Activated naive CD4-positive, alpha-beta T cell treated with anti-CD3 and anti-CD28 coated beads for 36 hours (primary cell): Measurements from ENCODE around the gene ZNF791. TPM values are rescaled to one million over a fixed set of nuclear protein-coding genes. Genes with fewer than 3 reads are reported as not detected.

Experiments
- CTCF ChIA-PET: fragments of 350-600 bp; sonication (Branson Sonifier 250); formaldehyde crosslinking; loops from one replicate; lab custom pipeline; 2021; ENCODE audit warnings: antibody characterized with exemption; lab: Charles Lee
- DNase-seq: peaks from one replicate; pipeline ENCODE4 v3.0.0-alpha.2; 2020
- H3K27ac Mint-ChIP-seq: one replicate; pipeline ENCODE4 v1.8.0; 2021; ENCODE audit warnings: mild to moderate bottlenecking, mixed read lengths
- H3K27me3 Mint-ChIP-seq: one replicate; pipeline ENCODE4 v1.8.0; 2021; ENCODE audit warnings: low read depth, mixed read lengths
- H3K36me3 Mint-ChIP-seq: one replicate; pipeline ENCODE4 v1.8.0; 2021; ENCODE audit warnings: low read depth, mixed read lengths
- H3K4me1 Mint-ChIP-seq: one replicate; pipeline ENCODE4 v1.8.0; 2021; ENCODE audit warnings: low read depth, mixed read lengths
- H3K4me3 Mint-ChIP-seq: one replicate; pipeline ENCODE4 v1.8.0; 2021; ENCODE audit warnings: mild to moderate bottlenecking, moderate library complexity, mixed read lengths
- H3K9me3 Mint-ChIP-seq: one replicate; pipeline ENCODE4 v1.8.0; 2021; ENCODE audit warnings: mixed read lengths
- intact Hi-C: fragments of 100-400 bp; cut with micrococcal nuclease; formaldehyde crosslinking; loops from one replicate; pipeline ENCODE4 v1.15.1; 2023
- total RNA-seq, 2 experiments: library from RNA; stranded (reverse); gene quantifications; one replicate each; pipeline ENCODE4 v1.2.3, GENCODE V29; 2021

Gene ZNF791
- total RNA-seq, 2 experiments from 2014 or later, result 11.2 to 11.9 TPM

- H3K36me3 Mint-ChIP-seq, result peaks cover 50% of the 10 kb centered on the region
- no peak overlapping the region for H3K4me3 Mint-ChIP-seq
- CTCF ChIA-PET, result no interaction called here
- H3K9me3 Mint-ChIP-seq, result no peaks in the 10 kb centered on the region
- no peak for DNase-seq
- H3K27ac Mint-ChIP-seq, result no peak overlapping the region
- no peaks in the 10 kb centered on the region for H3K4me1 Mint-ChIP-seq
- intact Hi-C loops, result no loop called here
- no peaks in the 10 kb centered on the region for H3K27me3 Mint-ChIP-seq
These were observed 46.3 kb downstream of the ZNF791 start for GRCh38 chr19:12656899-12657571.

- no peak overlapping the region for H3K27ac Mint-ChIP-seq
- no peaks in the 10 kb centered on the region for H3K27me3 Mint-ChIP-seq
- intact Hi-C loops, result no loop called here
- CTCF ChIA-PET, result no interaction called here
- no peak for DNase-seq
- no peaks in the 10 kb centered on the region for H3K4me1 Mint-ChIP-seq
- H3K9me3 Mint-ChIP-seq, result no peaks in the 10 kb centered on the region
- no peak overlapping the region for H3K4me3 Mint-ChIP-seq
- peaks cover 51% of the 10 kb centered on the region for H3K36me3 Mint-ChIP-seq
These were observed 47.2 kb downstream of the ZNF791 start for GRCh38 chr19:12657966-12658365.

- Mint-ChIP-seq H3K4me3 (no peak overlapping the region), H3K9me3 (no peaks in the 10 kb centered on the region), H3K4me1 (peaks cover 15% of the 10 kb centered on the region), H3K27ac (no peak overlapping the region), H3K27me3 (no peaks in the 10 kb centered on the region), H3K36me3 (peaks cover 56% of the 10 kb centered on the region)
- CTCF ChIA-PET, result interaction anchor here (0.5 to 1.1 kb wide), 3 partner anchors 10 to 48 kb away, joined by 3 to 4 read pairs (median 3); no protein-coding TSS in a partner anchor
- no peak for DNase-seq
- intact Hi-C loops, result loop anchor here (10.0 kb wide), 2 partner anchors 366 to 466 kb away; partner anchors contain the start of gene ZNF44
These were observed 50.3 kb downstream of the ZNF791 start for GRCh38 chr19:12660980-12661379.

- Mint-ChIP-seq H3K36me3 (peaks cover 49% of the 10 kb centered on the region), H3K27ac (peak overlapping the region; percentile 93), H3K27me3 (no peaks in the 10 kb centered on the region), H3K4me1 (peaks cover 38% of the 10 kb centered on the region), H3K4me3 (peak overlapping the region; percentile 95), H3K9me3 (no peaks in the 10 kb centered on the region)
- CTCF ChIA-PET, result interaction anchor here (0.6 to 4.8 kb wide), 3 partner anchors 13 to 55 kb away, joined by 3 to 27 read pairs (median 3); no protein-coding TSS in a partner anchor
- intact Hi-C loops, result loop anchor here (1.0 to 10.0 kb wide), 4 partner anchors 17 to 572 kb away; partner anchors contain the start of genes DHPS and ZNF44
- DNase-seq, result no peak
These were observed 53.9 kb downstream of the ZNF791 start for GRCh38 chr19:12664406-12665280.

- Mint-ChIP-seq H3K36me3 (peaks cover 45% of the 10 kb centered on the region), H3K27me3 (no peaks in the 10 kb centered on the region), H3K9me3 (no peaks in the 10 kb centered on the region), H3K4me3 (peak overlapping the region; percentile 95), H3K27ac (peak overlapping the region; percentile 93), H3K4me1 (peaks cover 40% of the 10 kb centered on the region)
- CTCF ChIA-PET, result interaction anchor here (0.8 to 4.8 kb wide), 3 partner anchors 13 to 92 kb away, joined by 3 to 27 read pairs (median 4); no protein-coding TSS in a partner anchor
- intact Hi-C loops, result loop anchor here (1.0 to 10.0 kb wide), 4 partner anchors 16 to 573 kb away; partner anchors contain the start of genes DHPS and ZNF44
- peak; percentile 82 for DNase-seq
These were observed 54.5 kb downstream of the ZNF791 start for GRCh38 chr19:12665281-12665573.

GRCh38 chr19:12665671-12666264 lies 55.0 kb downstream of the ZNF791 start:
- peaks cover 42% of the 10 kb centered on the region for H3K36me3 Mint-ChIP-seq
- no peaks in the 10 kb centered on the region for H3K9me3 Mint-ChIP-seq
- H3K4me3 Mint-ChIP-seq, result peak overlapping the region; percentile 95
- intact Hi-C loops, result loop anchor here (1.0 to 10.0 kb wide), 5 partner anchors 16 to 573 kb away; partner anchors contain the start of genes DHPS and ZNF44
- peak; percentile 36 for DNase-seq
- H3K4me1 Mint-ChIP-seq, result peaks cover 45% of the 10 kb centered on the region
- H3K27me3 Mint-ChIP-seq, result no peaks in the 10 kb centered on the region
- CTCF ChIA-PET, result interaction anchor here (0.6 to 4.8 kb wide), 8 partner anchors 12 to 182 kb away, joined by 3 to 27 read pairs (median 3); no protein-coding TSS in a partner anchor
- peak overlapping the region; percentile 93 for H3K27ac Mint-ChIP-seq

- Mint-ChIP-seq H3K27ac (peak within 1 kb of the TSS; percentile 93), H3K4me1 (peaks cover 47% of the 10 kb centered on the region), H3K9me3 (no peaks in the 10 kb centered on the region), H3K36me3 (peaks cover 36% of the 10 kb centered on the region), H3K4me3 (peak within 1 kb of the TSS; percentile 95), H3K27me3 (no peaks in the 10 kb centered on the region)
- peak; percentile 84 for DNase-seq
- CTCF ChIA-PET, result interaction anchor here (0.6 to 4.8 kb wide), 8 partner anchors 12 to 181 kb away, joined by 3 to 27 read pairs (median 3); no protein-coding TSS in a partner anchor
- intact Hi-C loops, result loop anchor here (1.0 to 10.0 kb wide), 4 partner anchors 26 to 574 kb away; partner anchors contain the start of gene ZNF44
These were observed 55.7 kb downstream of the ZNF791 start, which contains the start of the genes MAN2B1 and WDR83 for GRCh38 chr19:12666265-12667048. Gene MAN2B1 (minus strand): TSS chr19:12666742. CDS start chr19:12666701, 41 bp downstream. Gene WDR83 (plus strand): TSS chr19:12666807. CDS start chr19:12669791, 2,984 bp downstream.

- H3K4me3 Mint-ChIP-seq, result peak overlapping the region; percentile 95
- CTCF ChIA-PET, result interaction anchor here (0.9 to 4.8 kb wide), 2 partner anchors 10 to 98 kb away, joined by 4 to 27 read pairs; no protein-coding TSS in a partner anchor
- peak overlapping the region; percentile 46 for H3K27ac Mint-ChIP-seq
- H3K9me3 Mint-ChIP-seq, result no peaks in the 10 kb centered on the region
- DNase-seq, result no peak
- intact Hi-C loops, result loop anchor here (5.0 to 10.0 kb wide), 3 partner anchors 373 to 576 kb away; partner anchors contain the start of gene ZNF44
- H3K27me3 Mint-ChIP-seq, result no peaks in the 10 kb centered on the region
- H3K4me1 Mint-ChIP-seq, result peaks cover 51% of the 10 kb centered on the region
- H3K36me3 Mint-ChIP-seq, result peaks cover 42% of the 10 kb centered on the region
These were observed 57.1 kb downstream of the ZNF791 start for GRCh38 chr19:12667731-12668302.

DNA sequence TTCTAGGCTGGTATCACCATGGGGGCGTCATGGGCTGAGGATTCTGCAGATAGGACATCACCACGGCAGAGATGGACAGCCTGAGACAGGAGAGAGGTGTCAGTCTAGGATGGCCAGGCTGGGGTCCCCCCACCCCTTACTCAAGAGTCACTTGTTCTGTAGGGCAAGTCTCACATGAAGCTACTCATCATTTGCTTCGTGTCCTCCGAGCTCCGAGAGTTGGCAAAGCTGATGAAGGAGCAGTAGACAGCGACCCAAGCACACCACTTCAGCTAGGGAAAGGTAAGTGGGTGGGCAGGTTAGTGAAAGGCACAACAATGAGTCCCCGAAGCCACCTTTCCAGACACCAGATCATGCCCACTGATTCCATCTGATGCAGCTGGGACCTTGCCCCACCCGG lies 57.6 kb downstream of the ZNF791 start:
- Mint-ChIP-seq H3K4me3 (peak overlapping the region; percentile 95), H3K4me1 (peaks cover 51% of the 10 kb centered on the region), H3K27ac (peak overlapping the region; percentile 100), H3K36me3 (peaks cover 38% of the 10 kb centered on the region), H3K27me3 (no peaks in the 10 kb centered on the region), H3K9me3 (no peaks in the 10 kb centered on the region)
- intact Hi-C loops, result loop anchor here (5.0 to 10.0 kb wide), 3 partner anchors 374 to 576 kb away; partner anchors contain the start of gene ZNF44
- DNase-seq, result no peak
- CTCF ChIA-PET, result interaction anchor here (0.9 to 4.8 kb wide), 2 partner anchors 10 to 97 kb away, joined by 4 to 27 read pairs; no protein-coding TSS in a partner anchor

DNA sequence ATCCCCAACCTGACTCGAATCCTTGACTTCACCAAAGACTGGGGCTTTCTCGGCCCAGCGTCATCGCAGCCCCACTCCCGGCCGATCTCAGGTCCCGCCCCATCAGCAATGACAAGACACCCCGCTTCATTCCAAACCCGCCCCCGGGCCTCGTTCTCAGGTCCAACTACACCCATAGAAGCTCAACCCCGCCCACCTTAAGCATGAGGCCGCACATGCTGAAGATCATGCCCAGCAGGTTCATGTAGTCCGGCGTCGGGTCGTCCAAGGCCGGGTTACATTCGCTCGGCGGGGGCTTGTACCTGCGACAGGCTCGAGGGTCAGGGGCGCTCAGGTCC lies 58.2 kb downstream of the ZNF791 start:
- H3K27me3 Mint-ChIP-seq, result no peaks in the 10 kb centered on the region
- peak overlapping the region; percentile 100 for H3K27ac Mint-ChIP-seq
- CTCF ChIA-PET, result interaction anchor here (0.9 to 4.8 kb wide), 2 partner anchors 9 to 97 kb away, joined by 4 to 27 read pairs; no protein-coding TSS in a partner anchor
- peak; percentile 65 for DNase-seq
- intact Hi-C loops, result loop anchor here (1.0 to 10.0 kb wide), 6 partner anchors 12 to 577 kb away; partner anchors contain the start of genes DHPS, ZNF44, ZNF490 and ZNF791
- H3K4me3 Mint-ChIP-seq, result peak overlapping the region; percentile 95
- peaks cover 51% of the 10 kb centered on the region for H3K4me1 Mint-ChIP-seq
- H3K36me3 Mint-ChIP-seq, result peaks cover 32% of the 10 kb centered on the region
- no peaks in the 10 kb centered on the region for H3K9me3 Mint-ChIP-seq
